Endothelial cell of umbilical vein (primary cell): ENCODE data around the gene ODF4. TPM values are rescaled to one million over a fixed set of nuclear protein-coding genes. Genes with fewer than 3 reads are reported as not detected.
"Not testable (repeated sequence)": the region's sequence is repeated elsewhere in the genome, so short reads cannot be mapped to it uniquely, and the experiment has no call there.

ENCODE experiments used
- BruUV-seq: library from RNA; stranded (reverse); fragments of 400-500 nt; replicated peaks from 2 replicates; lab custom pipeline; 2021; lab: Mats Ljungman, UMichigan
- CTCF ChIA-PET: fragments of 300-600, 350-600 bp; sonication (Branson Sonifier 250); formaldehyde crosslinking; loops from one replicate; lab custom pipeline; 2021; ENCODE audit warnings: antibody characterized with exemption, inconsistent platforms; lab: Charles Lee
- POLR2A ChIA-PET: fragments of 300-600, 350-600 bp; sonication (Branson Sonifier 250); formaldehyde crosslinking; loops from one replicate; lab custom pipeline; 2021; ENCODE audit warnings: antibody characterized with exemption, inconsistent platforms; lab: Charles Lee
- DNase-seq: peaks from one replicate; pipeline ENCODE4 v3.0.0-alpha.2; 2011; ENCODE audit warnings: low read depth, low spot score
- FAIRE-seq: peaks from 2 replicates; lab custom pipeline; 2011; peaks lifted over from hg19 to GRCh38; lab: Jason Lieb, UNC
- H2AFZ ChIP-seq: 2 replicates; pipeline ENCODE4 v1.6.0; 2012; ENCODE audit warnings: low read depth, low read length, control low read depth, inconsistent platforms
- H3K27ac ChIP-seq: 2 replicates; pipeline ENCODE4 v1.5.1; 2011; ENCODE audit warnings: low read depth, mild to moderate bottlenecking, control low read depth, low read length, moderate library complexity; ENCODE audit not compliant: insufficient read depth
- H3K27me3 ChIP-seq, 2 experiments: 2 replicates each; pipeline versions ENCODE4 v1.6.0 to v1.6.1; 2011; ENCODE audit warnings: low read length in 2 of 2, mixed read lengths in 1 of 2; ENCODE audit not compliant: control insufficient read depth in 2 of 2, insufficient read depth in 2 of 2
- H3K36me3 ChIP-seq, 2 experiments: 2 replicates in 1 of 2; 3 replicates in 1 of 2; pipeline ENCODE4 v1.5.1; 2011; ENCODE audit warnings: low read length in 2 of 2, mild to moderate bottlenecking in 1 of 2, moderate library complexity in 1 of 2; ENCODE audit not compliant: control insufficient read depth in 2 of 2, insufficient read depth in 2 of 2; ENCODE audit errors: extremely low read depth in 1 of 2
- H3K4me1 ChIP-seq: 3 replicates; pipeline ENCODE4 v1.5.1; 2011; ENCODE audit warnings: mild to moderate bottlenecking, low read length; ENCODE audit not compliant: control insufficient read depth, insufficient read depth; ENCODE audit errors: extremely low read depth
- H3K4me2 ChIP-seq: 2 replicates; pipeline ENCODE4 v1.6.1; 2011; ENCODE audit warnings: low read length, control low read depth, mixed read lengths; ENCODE audit not compliant: insufficient read depth
- H3K4me3 ChIP-seq, 3 experiments: fragments of 200-600 bp in 1 of 3; sonication (generic), shearing (Covaris generic) in 1 of 3; replicated peaks in 1 of 3; 2 replicates each; pipeline ENCODE4 v1.5.1; 2011 to 2016; ENCODE audit warnings: control low read depth in 3 of 3, low read length in 3 of 3, mild to moderate bottlenecking in 2 of 3, inconsistent platforms in 1 of 3, low read depth in 1 of 3, moderate library complexity in 1 of 3; ENCODE audit not compliant: insufficient read depth in 1 of 3
- H3K79me2 ChIP-seq: 2 replicates; pipeline ENCODE4 v1.6.0; 2012; ENCODE audit warnings: low read length, inconsistent platforms; ENCODE audit not compliant: control insufficient read depth, insufficient read depth
- H3K9ac ChIP-seq: replicated peaks from 2 replicates; pipeline ENCODE3; 2011; ENCODE audit warnings: low read length, control low read depth; ENCODE audit not compliant: insufficient read depth; ENCODE audit errors: extremely low read depth
- H3K9me1 ChIP-seq: replicated peaks from 3 replicates; pipeline ENCODE4 v1.6.0; 2011; ENCODE audit warnings: mild to moderate bottlenecking, low read length; ENCODE audit not compliant: control insufficient read depth, insufficient read depth; ENCODE audit errors: extremely low read depth
- H3K9me3 ChIP-seq: replicated peaks from 2 replicates; pipeline ENCODE4 v1.5.1; 2012; ENCODE audit warnings: low read length, inconsistent platforms; ENCODE audit not compliant: control insufficient read depth, insufficient read depth
- H4K20me1 ChIP-seq: replicated peaks from 2 replicates; pipeline ENCODE3; 2011; ENCODE audit warnings: mild to moderate bottlenecking, low read length; ENCODE audit not compliant: control insufficient read depth, insufficient read depth; ENCODE audit errors: extremely low read depth
- CTCF ChIP-seq, 2 donors: IDR thresholded peaks; 1 replicate in 1 of 2; 2 replicates in 1 of 2; pipeline ENCODE4 v1.5.1; 2011; ENCODE audit warnings: low read length in 2 of 2, mild to moderate bottlenecking in 2 of 2, moderate library complexity in 2 of 2, control low read depth in 1 of 2, inconsistent platforms in 1 of 2, low read depth in 1 of 2; ENCODE audit not compliant: insufficient read depth in 1 of 2; ENCODE audit errors: extremely low read depth in 1 of 2
- EZH2 ChIP-seq: IDR thresholded peaks from 2 replicates; pipeline ENCODE4 v1.6.1; 2012; ENCODE audit warnings: borderline replicate concordance, low read depth, mild to moderate bottlenecking, moderate library complexity, low read length, inconsistent platforms; ENCODE audit not compliant: severe bottlenecking
- JUN ChIP-seq: IDR thresholded peaks from 2 replicates; pipeline ENCODE4 v1.6.1; 2011; ENCODE audit warnings: borderline replicate concordance, low read depth; ENCODE audit not compliant: insufficient read length, insufficient read depth
- MYC ChIP-seq: IDR thresholded peaks from one replicate; pipeline ENCODE4 v1.6.1; 2011; ENCODE audit warnings: mild to moderate bottlenecking, low read depth, low read length
- POLR2A ChIP-seq: IDR thresholded peaks from 2 replicates; pipeline ENCODE4 v1.6.1; 2012; ENCODE audit warnings: low read depth, mild to moderate bottlenecking, control low read depth, low read length
- dilution Hi-C: fragments of 300-500 bp; cut with MboI; formaldehyde crosslinking; loops from one replicate; pipeline ENCODE4 v1.15.0; 2019; ENCODE audit warnings: low sequenced_read_pairs; ENCODE audit not compliant: extremely low pct_ligation_motif_present
- intact Hi-C: fragments of 100-400 bp; cut with micrococcal nuclease; formaldehyde crosslinking; loops from one replicate; pipeline ENCODE4 v1.10.0; 2022
- polyA plus RNA-seq, 4 experiments: library from polyadenylated mRNA; depleted of rRNA in 3 of 4; stranded (reverse) in 3 of 4; unstranded in 1 of 4; fragments of >200 nt; gene quantifications; 2 replicates each; pipeline versions ENCODE4 v1.2.1 to v1.2.3, GENCODE V29; 2011 to 2012; ENCODE audit warnings: missing spikeins in 1 of 4
- total RNA-seq: library from RNA; stranded (reverse); gene quantifications from 2 replicates; pipeline ENCODE4 v1.2.3, GENCODE V29; 2021

Gene ODF4
- total and polyA plus RNA-seq, 2 donors (not counting 3 experiments of a cell fraction or from before 2014, with no cell fraction given) = not detected

GRCh38 chr17:8345951-8346665 is 6.5 kb downstream of the ODF4 start:
- no peak overlapping the region for H3K4me2 ChIP-seq
- DNase-seq (no peak), FAIRE-seq (no peak)
- no peak overlapping the region for H3K27ac ChIP-seq
- no peaks in the 10 kb centered on the region for H3K9me3 ChIP-seq
- peaks cover 10 to 16% of the 10 kb centered on the region in 2 experiments for H3K27me3 ChIP-seq
- no peaks in the 10 kb centered on the region for H4K20me1 ChIP-seq
- H3K79me2 ChIP-seq = no peaks in the 10 kb centered on the region
- H3K4me3 ChIP-seq = no peak overlapping the region
- H3K4me1 ChIP-seq = no peaks in the 10 kb centered on the region
- no peaks in the 10 kb centered on the region for H3K36me3 ChIP-seq
- ChIA-PET CTCF (interaction anchor here (1.1 to 1.2 kb wide), 3 partner anchors 14 to 45 kb away, joined by 3 to 4 read pairs (median 3); no protein-coding TSS in a partner anchor), POLR2A (no interaction called here)
- intact Hi-C loops (no loop called here), dilution Hi-C loops (no loop called here)
- TF ChIP-seq CTCF (IDR thresholded peaks at IDR 0.05; ENCODE audit: extremely low read depth in 1 of 2, insufficient read depth in 1 of 2, low read depth in 1 of 2, low read length in 2 of 2) = no peak
- TF ChIP-seq JUN = no peak
- TF ChIP-seq MYC = no peak
- no peak for TF ChIP-seq EZH2
- no peak for TF ChIP-seq POLR2A
- no peak overlapping the region for H2AFZ ChIP-seq
- no peak overlapping the region for H3K9ac ChIP-seq
- BruUV-seq = no TSS peak
- H3K9me1 ChIP-seq = no peaks in the 10 kb centered on the region

GRCh38 chr17:8347001-8347400 is 7.4 kb downstream of the ODF4 start:
- H3K4me2 ChIP-seq, H3K79me2 ChIP-seq, DNase-seq, H3K9me1 ChIP-seq, H3K9me3 ChIP-seq, H4K20me1 ChIP-seq, H3K4me1 ChIP-seq, H3K27ac ChIP-seq, intact Hi-C loops, H3K36me3 ChIP-seq, H3K9ac ChIP-seq, H3K4me3 ChIP-seq, dilution Hi-C loops, POLR2A ChIA-PET, FAIRE-seq, BruUV-seq: not testable (repeated sequence)
- Histone ChIP-seq H3K27me3 (peaks cover 10 to 16% of the 10 kb centered on the region in 2 experiments), H2AFZ (peak overlapping the region; percentile 41)
- CTCF ChIA-PET = interaction anchor here (1.1 to 2.7 kb wide), 3 partner anchors 9 to 46 kb away, joined by 3 to 9 read pairs (median 3); no protein-coding TSS in a partner anchor
